Motor neuron (in vitro differentiated cells): Measurements from ENCODE around the gene GP5. TPM values are rescaled to one million over a fixed set of nuclear protein-coding genes. Genes with fewer than 3 reads are reported as not detected.

Experiments used
- ATAC-seq, 8 experiments: fragments of 200-7000 bp; cut with Tn5 transposase; replicated peaks in 6 of 8; 2 replicates each; pipeline ENCODE4 v1.8.0; 2021; ENCODE audit warnings: mild to moderate bottlenecking in 8 of 8, moderate library complexity in 8 of 8
- H3K27ac ChIP-seq, 2 donors: fragments of 250-450 bp; sonication (Bioruptor Pico); 2 replicates each; pipeline ENCODE4 v1.9.0; 2021; ENCODE audit warnings: antibody characterized with exemption in 2 of 2, mild to moderate bottlenecking in 2 of 2, moderate library complexity in 1 of 2
- H3K4me1 ChIP-seq, 2 donors: fragments of 250-450 bp; sonication (Bioruptor Pico); replicated peaks in 1 of 2; 2 replicates each; pipeline ENCODE4 v1.6.1; 2021; ENCODE audit warnings: antibody characterized with exemption in 2 of 2, mild to moderate bottlenecking in 2 of 2, moderate library complexity in 1 of 2
- H3K4me3 ChIP-seq, 5 donors: fragments of 250-450 bp; sonication (Bioruptor Pico); 2 replicates each; pipeline ENCODE4 v1.9.0; 2021; ENCODE audit warnings: antibody characterized with exemption in 5 of 5, mild to moderate bottlenecking in 5 of 5, moderate library complexity in 4 of 5
- WGBS, 10 experiments: fragments of 450-650 bp; shearing (Covaris generic); methylation state at CpG; one replicate each; pipeline ENCODE4 v1.0.0; 2022; 5-methylcytosine and 5-hydroxymethylcytosine counted together
- in situ Hi-C, 9 experiments: fragments of 400-800 bp; cut with MboI; loops; one replicate each; pipeline ENCODE4 v1.15.0; 2021; ENCODE audit warnings: low sequenced_read_pairs in 9 of 9, low pct_unique_long_range_greater_than_20kb in 2 of 9; ENCODE audit not compliant: unreplicated experiment in 9 of 9
- total RNA-seq, 8 experiments: library from RNA; unstranded; fragments of 300-600 nt; gene quantifications; 2 replicates each; pipeline versions ENCODE4 v1.2.3 to v1.2.4, GENCODE V29; 2022

Gene GP5
- total RNA-seq, 8 experiments from 2014 or later, result 0.05 to 4.0 (median 0.39) TPM

DNA sequence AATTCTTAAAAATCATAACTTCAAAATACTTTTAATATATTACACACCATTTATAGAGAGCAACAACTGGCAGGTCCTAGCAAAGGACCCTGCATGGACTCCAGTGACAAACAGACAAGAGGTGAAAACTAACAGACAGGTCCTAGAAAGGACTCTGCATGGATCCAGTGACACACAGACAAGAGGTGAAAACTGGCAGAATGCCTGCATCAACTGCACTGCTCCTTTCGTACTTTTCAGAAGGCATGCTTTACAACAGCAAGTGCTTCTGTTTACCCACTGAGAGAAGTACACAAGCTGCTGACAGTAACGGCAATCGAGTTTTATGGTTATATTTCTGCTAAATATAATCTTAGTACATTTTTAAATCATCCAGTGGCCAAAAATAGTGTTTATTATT, 24.3 kb upstream of the GP5 start:
- 80 to 100% (median 96%) methylated on average over 1 to 3 of the region's 3 CpGs; no CpG with 5 or more reads in 1 of the 10 experiments for WGBS, 10 experiments
- H3K4me3 ChIP-seq, result no peak overlapping the region
- no peak overlapping the region for H3K27ac ChIP-seq
- in situ Hi-C loops, result no loop called here
- ATAC-seq, result peak in 1 of 8 experiments; percentile 64
- no peaks in the 10 kb centered on the region for H3K4me1 ChIP-seq

DNA sequence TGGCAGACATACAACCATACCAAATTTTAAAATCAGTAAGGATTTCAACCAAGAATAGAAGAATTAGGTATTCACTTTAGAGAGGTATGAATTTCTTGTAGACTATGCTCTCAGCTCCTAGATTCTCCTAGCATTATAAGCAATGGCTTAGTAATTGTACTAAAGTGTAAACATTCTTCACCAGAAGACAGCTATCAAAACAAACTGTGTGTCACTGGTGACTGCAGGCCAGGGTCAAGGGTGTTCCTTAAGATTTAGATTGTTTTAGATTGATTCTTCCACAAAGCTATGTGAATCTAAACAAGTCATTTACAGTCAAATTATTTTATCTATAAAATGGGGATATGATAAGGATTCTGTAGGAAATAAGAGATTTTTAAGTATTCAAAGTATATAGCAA, 23.1 kb upstream of the GP5 start:
- Histone ChIP-seq H3K4me1 (no peaks in the 10 kb centered on the region), H3K27ac (no peak overlapping the region), H3K4me3 (no peak overlapping the region)
- no peak for ATAC-seq
- in situ Hi-C loops, result no loop called here

GRCh38 chr3:194418671-194419070, 19.6 kb upstream of the GP5 start:
- in situ Hi-C loops, result no loop called here
- no peak for ATAC-seq
- WGBS, 10 experiments, result 75 to 100% (median 100%) methylated on average over 1 to 2 of the region's 2 CpGs

GRCh38 chr3:194407423-194407822, 8.4 kb upstream of the GP5 start:
- Histone ChIP-seq H3K27ac (no peak overlapping the region), H3K4me3 (no peak overlapping the region), H3K4me1 (peaks cover 0 to 3% of the 10 kb centered on the region in 2 donors)
- in situ Hi-C loops, result loop anchor here in 4 of 9 experiments (5.0 to 10.0 kb wide), 2 partner anchors 73 to 75 kb away; no protein-coding TSS in a partner anchor
- peak in 5 of 8 experiments; percentile 53 to 92 (median 65) for ATAC-seq
- 40 to 100% (median 86%) methylated on average over 1 to 7 of the region's 7 CpGs for WGBS, 10 experiments

More at GRCh38 chr3:194418671-194419070, 19.6 kb upstream of the GP5 start:
- Histone ChIP-seq H3K4me1 (no peaks in the 10 kb centered on the region), H3K27ac (no peak overlapping the region), H3K4me3 (no peak overlapping the region)

DNA sequence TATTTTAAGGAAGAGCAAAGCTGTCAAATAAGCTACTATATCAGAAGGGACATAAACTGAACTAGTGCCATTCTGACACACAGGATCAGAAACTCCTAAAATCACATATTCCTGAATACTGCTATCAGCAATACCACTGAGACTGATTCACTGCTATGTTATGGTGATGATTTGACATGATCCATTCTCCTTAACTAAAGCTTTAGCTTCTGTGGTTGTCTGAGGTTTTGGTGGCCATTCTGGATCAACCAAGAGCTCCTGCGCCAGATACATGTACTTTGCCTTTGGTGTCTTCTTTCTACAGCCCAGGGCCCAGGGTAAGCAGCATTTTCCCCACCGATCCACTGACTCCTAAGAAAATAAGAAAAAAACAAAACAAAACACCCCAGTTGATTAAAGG, 6.7 kb upstream of the GP5 start:
- Histone ChIP-seq H3K4me3 (no peak overlapping the region), H3K4me1 (peaks cover 8 to 11% of the 10 kb centered on the region in 2 donors), H3K27ac (no peak overlapping the region)
- in situ Hi-C loops, result loop anchor here in 4 of 9 experiments (5.0 to 10.0 kb wide), 2 partner anchors 71 to 73 kb away; no protein-coding TSS in a partner anchor
- ATAC-seq, result no peak
- 88 to 100% (median 94%) methylated on average over 2 of the region's 2 CpGs; no CpG with 5 or more reads in 4 of the 10 experiments for WGBS, 10 experiments

- in situ Hi-C loops, result loop anchor here in 4 of 9 experiments (5.0 to 10.0 kb wide), 2 partner anchors 70 to 72 kb away; no protein-coding TSS in a partner anchor
- ATAC-seq, result peak in 2 of 8 experiments; percentile 31 to 38
- no peak overlapping the region for H3K4me3 ChIP-seq
- WGBS, 10 experiments, result 16 to 85% (median 51%) methylated on average over 3 to 10 of the region's 10 CpGs
- H3K27ac ChIP-seq, result no peak overlapping the region
- peaks cover 8 to 11% of the 10 kb centered on the region in 2 donors for H3K4me1 ChIP-seq
Measured at GRCh38 chr3:194404365-194405140, 5.5 kb upstream of the GP5 start.

GRCh38 chr3:194401868-194402329, 2.8 kb upstream of the GP5 start:
- peak in 5 of 8 experiments; percentile 42 to 94 (median 60) for ATAC-seq
- no peak overlapping the region for H3K27ac ChIP-seq
- 0 to 100% (median 40%) methylated on average over 1 to 3 of the region's 8 CpGs; no CpG with 5 or more reads in 4 of the 10 experiments for WGBS, 10 experiments
- no peak overlapping the region for H3K4me3 ChIP-seq
- H3K4me1 ChIP-seq, result peaks cover 8 to 17% of the 10 kb centered on the region in 2 donors
- in situ Hi-C loops, result loop anchor here in 3 of 9 experiments (10.0 kb wide), 1 partner anchor 67 kb away; no protein-coding TSS in a partner anchor

- no peak overlapping the region for H3K27ac ChIP-seq
- H3K4me1 ChIP-seq, result peaks cover 10 to 19% of the 10 kb centered on the region in 2 donors
- 60 to 100% (median 91%) methylated on average over 2 to 9 of the region's 9 CpGs; no CpG with 5 or more reads in 2 of the 10 experiments for WGBS, 10 experiments
- ATAC-seq, result no peak
- H3K4me3 ChIP-seq, result no peak overlapping the region
- in situ Hi-C loops, result loop anchor here in 3 of 9 experiments (10.0 kb wide), 1 partner anchor 67 kb away; no protein-coding TSS in a partner anchor
Measured at GRCh38 chr3:194401346-194401745, 2.3 kb upstream of the GP5 start.

DNA sequence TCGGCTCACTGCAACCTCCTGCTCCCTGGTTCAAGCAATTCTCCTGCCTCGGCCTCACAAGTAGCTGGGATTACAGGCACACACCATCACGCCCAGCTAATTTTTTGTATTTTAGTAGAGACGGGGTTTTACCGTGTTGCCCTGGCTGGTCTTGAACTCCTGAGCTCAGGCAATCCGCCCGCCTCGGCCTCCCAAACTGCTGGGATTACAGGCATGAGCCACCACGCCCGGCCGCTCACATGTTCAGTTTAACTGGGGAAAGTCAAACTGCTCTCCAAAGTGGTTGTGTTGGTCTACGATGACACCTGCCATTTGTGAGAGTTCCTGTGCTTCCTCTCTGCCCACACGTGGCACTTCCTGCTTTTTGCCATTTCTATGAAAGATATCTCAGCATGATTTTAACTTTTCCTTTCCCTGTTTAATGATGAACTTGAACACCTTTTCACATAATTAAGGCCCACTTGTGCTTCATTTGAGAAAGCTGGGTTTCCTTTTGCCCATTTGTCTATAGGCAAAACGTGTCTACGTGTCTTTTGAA, 877 bp upstream of the GP5 start:
- 0 to 100% (median 92%) methylated on average over 1 to 13 of the region's 15 CpGs; no CpG with 5 or more reads in 3 of the 10 experiments for WGBS, 10 experiments
- H3K4me3 ChIP-seq, result no peak overlapping the region
- no peak overlapping the region for H3K27ac ChIP-seq
- H3K4me1 ChIP-seq, result peaks cover 22 to 34% of the 10 kb centered on the region in 2 donors
- ATAC-seq, result no peak
- in situ Hi-C loops, result loop anchor here in 4 of 9 experiments (10.0 kb wide), 1 partner anchor 65 kb away; no protein-coding TSS in a partner anchor

- peak in 1 of 8 experiments; percentile 48 for ATAC-seq
- in situ Hi-C loops, result loop anchor here in 1 of 9 experiments (10.0 kb wide), 1 partner anchor 63 kb away; no protein-coding TSS in a partner anchor
- no peak overlapping the region for H3K27ac ChIP-seq
- peaks cover 30 to 40% of the 10 kb centered on the region in 2 donors for H3K4me1 ChIP-seq
- WGBS, 10 experiments, result 5 to 98% (median 84%) methylated on average over 4 to 26 of the region's 38 CpGs; no CpG with 5 or more reads in 3 of the 10 experiments
- H3K4me3 ChIP-seq, result no peak overlapping the region
Measured at GRCh38 chr3:194397757-194398312, 1.2 kb downstream of the GP5 start.

- peaks cover 28 to 35% of the 10 kb centered on the region in 2 donors for H3K4me1 ChIP-seq
- no peak for ATAC-seq
- 65 to 100% (median 88%) methylated on average over 1 to 27 of the region's 73 CpGs; no CpG with 5 or more reads in 3 of the 10 experiments for WGBS, 10 experiments
- no peak overlapping the region for H3K4me3 ChIP-seq
- in situ Hi-C loops, result loop anchor here in 1 of 9 experiments (10.0 kb wide), 1 partner anchor 62 kb away; no protein-coding TSS in a partner anchor
- H3K27ac ChIP-seq, result peak overlapping the region in 1 of 2 donors; percentile 72
Measured at GRCh38 chr3:194396859-194397756, 2.0 kb downstream of the GP5 start.

- no peak for ATAC-seq
- in situ Hi-C loops, result loop anchor here in 1 of 9 experiments (10.0 kb wide), 1 partner anchor 62 kb away; no protein-coding TSS in a partner anchor
- no peak overlapping the region for H3K4me3 ChIP-seq
- peak overlapping the region in 1 of 2 donors; percentile 72 for H3K27ac ChIP-seq
- peaks cover 22 to 29% of the 10 kb centered on the region in 2 donors for H3K4me1 ChIP-seq
- WGBS, 10 experiments, result 33% methylated on average over 1 of the region's 13 CpGs; no CpG with 5 or more reads in 9 of the 10 experiments
Measured at GRCh38 chr3:194396539-194396858, 2.6 kb downstream of the GP5 start.
